ENCODE measurements around the gene ZNF184. TPM values are rescaled to one million over a fixed set of nuclear protein-coding genes. Genes with fewer than 3 reads are reported as not detected.

ZNF184 gene
- total RNA-seq, 4 donors from 2014 or later = 2.5 to 9.3 (median 5.5) TPM

DNA sequence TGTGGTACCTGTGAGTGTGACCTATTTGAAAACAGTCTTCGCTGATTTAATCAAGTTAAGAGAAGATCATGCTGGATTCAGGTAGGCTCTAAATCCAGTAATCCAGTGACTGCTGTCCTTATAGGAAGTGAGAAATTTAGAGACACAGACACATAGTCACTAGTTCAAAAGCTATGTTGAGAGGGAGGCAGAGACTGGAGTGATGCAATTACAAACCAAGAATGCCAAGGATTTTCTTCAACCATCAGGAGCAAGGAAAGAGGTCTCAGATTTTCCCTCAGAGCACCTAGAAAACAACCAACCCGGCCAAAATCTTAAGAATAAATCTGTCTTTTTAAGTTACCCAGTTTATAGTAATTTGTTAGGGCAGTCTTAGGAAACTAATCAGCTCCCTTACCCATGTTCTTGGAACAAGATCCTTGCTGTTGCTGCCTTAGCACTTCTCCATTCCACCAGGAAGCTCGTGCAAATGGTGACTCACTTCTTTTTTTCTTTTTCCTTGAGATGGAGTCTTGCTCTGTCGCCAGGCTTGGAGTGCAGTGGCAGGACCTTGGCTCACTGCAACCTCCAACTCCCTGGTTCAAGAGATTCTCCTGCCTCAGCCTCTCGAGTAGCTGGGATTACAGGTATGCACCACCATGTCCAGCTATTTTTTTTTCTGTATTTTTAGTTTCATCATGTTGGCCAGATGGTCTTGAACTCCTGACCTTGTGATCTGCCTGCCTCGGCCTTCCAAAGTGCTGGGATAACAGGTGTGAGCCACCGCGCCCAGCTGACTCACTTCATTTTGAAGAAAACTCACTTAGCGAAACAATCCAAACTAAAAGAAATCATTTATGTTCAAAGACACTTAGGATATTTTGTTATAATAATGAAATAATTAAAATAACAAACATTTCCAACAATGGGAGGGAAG, 34.4 kb upstream of the ZNF184 start:
- no peak for ATAC-seq (ENCODE audit: low FRiP score)
- TF ChIP-seq, protein P1, sequence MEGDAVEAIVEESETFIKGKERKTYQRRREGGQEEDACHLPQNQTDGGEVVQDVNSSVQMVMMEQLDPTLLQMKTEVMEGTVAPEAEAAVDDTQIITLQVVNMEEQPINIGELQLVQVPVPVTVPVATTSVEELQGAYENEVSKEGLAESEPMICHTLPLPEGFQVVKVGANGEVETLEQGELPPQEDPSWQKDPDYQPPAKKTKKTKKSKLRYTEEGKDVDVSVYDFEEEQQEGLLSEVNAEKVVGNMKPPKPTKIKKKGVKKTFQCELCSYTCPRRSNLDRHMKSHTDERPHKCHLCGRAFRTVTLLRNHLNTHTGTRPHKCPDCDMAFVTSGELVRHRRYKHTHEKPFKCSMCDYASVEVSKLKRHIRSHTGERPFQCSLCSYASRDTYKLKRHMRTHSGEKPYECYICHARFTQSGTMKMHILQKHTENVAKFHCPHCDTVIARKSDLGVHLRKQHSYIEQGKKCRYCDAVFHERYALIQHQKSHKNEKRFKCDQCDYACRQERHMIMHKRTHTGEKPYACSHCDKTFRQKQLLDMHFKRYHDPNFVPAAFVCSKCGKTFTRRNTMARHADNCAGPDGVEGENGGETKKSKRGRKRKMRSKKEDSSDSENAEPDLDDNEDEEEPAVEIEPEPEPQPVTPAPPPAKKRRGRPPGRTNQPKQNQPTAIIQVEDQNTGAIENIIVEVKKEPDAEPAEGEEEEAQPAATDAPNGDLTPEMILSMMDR (IDR thresholded peaks at IDR 0.05) = no peak
- DNase-seq (ENCODE audit: low spot score) = no peak

DNA sequence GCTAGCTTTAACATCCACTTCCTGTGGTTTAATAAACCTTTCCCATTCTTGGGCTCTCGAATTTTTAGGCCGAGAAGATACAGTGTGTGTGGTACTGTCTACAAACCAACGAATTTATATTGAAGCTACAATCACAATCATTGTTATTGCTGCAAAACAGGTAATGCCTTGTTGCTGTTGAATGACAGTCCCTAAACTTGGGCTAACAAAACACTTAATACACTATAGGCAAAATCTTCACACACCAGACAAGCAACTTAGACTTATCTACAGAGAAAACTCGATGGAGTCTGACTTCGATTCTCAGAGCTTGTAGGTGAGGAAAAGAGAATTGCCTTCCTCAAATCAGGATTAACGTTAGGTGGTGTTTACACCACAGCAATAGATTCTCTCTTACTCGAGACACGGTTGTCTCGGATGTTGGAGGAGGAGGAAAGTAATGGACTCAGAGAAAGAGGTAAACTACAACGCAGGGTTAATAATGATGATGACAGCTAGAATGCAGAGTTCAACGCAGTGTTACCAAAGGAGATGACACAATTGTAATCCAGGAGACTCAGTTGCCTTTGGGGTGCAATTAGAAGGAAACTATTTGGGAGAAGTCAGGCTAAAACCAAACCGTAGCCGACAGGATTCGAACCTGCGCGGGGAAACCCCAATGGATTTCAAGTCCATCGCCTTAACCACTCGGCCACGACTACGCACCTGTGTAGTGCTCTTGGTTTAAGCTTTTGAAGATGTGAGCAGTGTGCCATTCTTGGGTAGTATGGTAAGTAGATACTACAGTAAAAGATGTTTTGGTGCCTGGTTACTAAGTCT, 32.5 kb upstream of the ZNF184 start:
- ATAC-seq (ENCODE audit: low FRiP score) (no peak), DNase-seq (ENCODE audit: low spot score) (no peak)
- TF ChIP-seq, protein P1 (IDR thresholded peaks at IDR 0.05) = no peak

DNA sequence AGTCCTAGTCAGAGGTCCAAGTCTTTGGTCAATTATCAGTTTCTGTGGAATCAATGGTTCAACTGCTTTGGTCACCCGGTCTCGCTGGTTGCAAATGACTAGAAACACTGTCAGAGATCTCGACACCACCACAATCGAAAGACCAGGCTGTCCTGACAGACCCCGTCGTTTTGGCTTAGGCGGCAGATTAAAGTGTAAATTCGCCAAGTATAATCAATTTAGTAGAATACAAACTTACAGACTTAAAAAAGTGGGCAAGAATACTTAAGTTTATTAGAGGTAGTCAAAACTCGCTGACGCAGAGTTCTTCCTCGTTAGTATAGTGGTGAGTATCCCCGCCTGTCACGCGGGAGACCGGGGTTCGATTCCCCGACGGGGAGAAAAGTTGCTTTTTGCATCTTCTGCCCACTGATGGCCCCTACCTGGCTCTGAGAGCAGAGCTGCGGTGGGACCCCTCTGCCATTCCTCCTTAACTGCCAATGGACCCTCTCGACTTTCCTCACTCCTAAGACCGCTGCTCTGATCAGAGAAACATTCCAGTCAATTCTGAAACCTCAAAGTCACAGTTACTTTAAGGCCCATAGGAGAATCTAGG, 30.6 kb upstream of the ZNF184 start:
- DNase-seq (ENCODE audit: low spot score) (no peak), ATAC-seq (ENCODE audit: low FRiP score) (peak; percentile 76)
- TF ChIP-seq, protein P1 (IDR thresholded peaks at IDR 0.05) = no peak

DNA sequence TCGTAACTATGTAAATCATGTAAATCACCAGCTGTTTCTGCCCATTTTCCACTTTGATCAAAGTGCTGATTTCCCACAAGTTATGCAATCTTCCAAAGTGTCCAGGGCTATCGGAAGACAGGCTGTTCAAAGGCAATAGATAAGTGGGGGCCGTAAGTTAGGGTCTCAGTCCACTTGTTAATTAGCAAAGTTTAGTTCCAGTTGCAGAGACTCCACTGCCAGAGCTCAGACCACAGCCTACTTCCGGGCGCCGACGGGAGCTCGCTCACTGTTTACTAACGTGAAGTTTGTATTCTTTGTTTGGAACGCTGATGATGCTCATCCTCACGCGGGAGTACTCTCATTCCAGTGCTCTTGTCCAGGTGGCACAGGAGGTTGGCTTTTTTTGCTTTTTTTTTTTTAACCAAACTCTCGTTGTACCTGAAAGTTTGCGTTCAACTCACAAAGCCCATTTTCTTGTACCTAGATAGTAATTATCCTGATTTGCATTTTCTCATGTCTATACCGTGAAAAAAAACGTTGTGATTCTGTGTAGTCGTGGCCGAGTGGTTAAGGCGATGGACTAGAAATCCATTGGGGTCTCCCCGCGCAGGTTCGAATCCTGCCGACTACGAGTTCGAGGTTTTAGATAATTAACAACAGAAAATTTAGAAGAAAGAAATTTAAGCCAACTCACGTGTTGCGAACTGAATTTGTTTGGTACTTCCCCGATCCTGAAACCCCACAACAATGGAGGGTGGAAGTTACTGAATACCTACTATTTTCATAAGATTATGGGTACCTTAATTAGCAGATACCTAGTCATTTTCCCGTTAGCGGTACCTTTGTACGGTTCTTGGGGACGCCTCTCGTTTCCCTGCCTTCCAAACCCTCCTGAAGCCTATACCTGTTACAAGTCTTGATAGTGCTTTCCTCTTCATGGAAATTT, 29.9 kb upstream of the ZNF184 start:
- no peak for DNase-seq (ENCODE audit: low spot score)
- TF ChIP-seq, protein P1 (IDR thresholded peaks at IDR 0.05) = no peak
- no peak for ATAC-seq (ENCODE audit: low FRiP score)

DNA sequence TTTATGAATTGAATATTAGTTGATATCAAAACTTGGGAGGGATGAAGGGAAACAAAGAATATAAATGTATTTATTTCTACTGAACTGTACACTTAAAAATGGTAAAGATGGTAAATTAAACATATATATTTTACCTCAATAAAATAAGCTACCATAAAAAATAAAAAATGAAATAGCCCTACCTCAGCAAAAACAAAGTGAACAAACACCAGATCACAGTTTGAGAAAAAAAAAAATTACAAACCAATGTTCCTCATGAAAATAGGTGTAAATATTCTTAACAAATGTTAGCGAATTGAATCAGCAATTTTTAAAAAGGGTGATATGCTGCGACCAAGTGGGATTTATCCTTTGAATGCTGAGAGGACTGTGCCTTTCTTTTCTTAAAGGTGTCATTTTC, 28.3 kb upstream of the ZNF184 start:
- TF ChIP-seq, protein P1 (IDR thresholded peaks at IDR 0.05) = no peak
- DNase-seq (ENCODE audit: low spot score) = no peak
- no peak for ATAC-seq (ENCODE audit: low FRiP score)

DNA sequence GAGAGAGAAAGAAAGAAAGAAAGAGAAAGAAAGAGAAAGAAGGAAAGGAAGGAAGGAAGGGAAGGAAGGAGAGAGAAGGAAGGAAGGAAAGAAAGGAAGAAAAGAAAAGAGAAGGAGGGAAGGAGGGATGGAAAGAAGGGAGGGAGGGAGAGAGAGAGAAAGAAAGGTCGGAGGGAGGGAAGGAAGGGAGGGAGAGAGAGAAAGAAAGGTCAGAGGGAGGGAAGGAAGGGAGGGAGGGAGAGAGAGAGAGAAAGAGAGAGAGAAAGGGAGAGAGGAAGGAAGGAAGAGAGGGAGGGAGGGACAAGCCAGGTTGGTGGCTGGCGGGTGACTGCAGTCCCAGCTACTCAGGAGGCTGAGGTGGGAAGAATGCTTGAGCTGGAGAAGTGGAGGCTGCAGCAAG, 27.3 kb upstream of the ZNF184 start:
- TF ChIP-seq, protein P1 (IDR thresholded peaks at IDR 0.05) = no peak
- no peak for DNase-seq (ENCODE audit: low spot score)
- ATAC-seq (ENCODE audit: low FRiP score) = no peak

All from omental fat pad (tissue), 4 donors.